K562 (cell line): ENCODE results near the gene ZNF865. TPM values are rescaled to one million over a fixed set of nuclear protein-coding genes. Genes with fewer than 3 reads are reported as not detected.

Experiments used
- COPS2 ChIP-seq: fragments of 450-650 bp; conservative IDR thresholded peaks from 2 replicates; pipeline ENCODE4 v1.6.1; 2016; ENCODE audit warnings: mild to moderate bottlenecking, moderate library complexity
- HDAC1 ChIP-seq, 2 experiments: fragments of 450-650 bp; IDR thresholded peaks; 2 replicates each; pipeline ENCODE4 v1.6.1; 2016 to 2017; ENCODE audit warnings: inconsistent platforms in 1 of 2, mild to moderate bottlenecking in 1 of 2, moderate library complexity in 1 of 2
- MYC ChIP-seq, 2 experiments: fragments of 250-450 bp in 1 of 2; sonication (Bioruptor Pico) in 1 of 2; IDR thresholded peaks; 2 replicates each; pipeline versions ENCODE4 v1.5.1 to v1.6.1; 2012 to 2021; ENCODE audit warnings: low read depth in 2 of 2, borderline replicate concordance in 1 of 2, improper control_type of control experiment in 1 of 2, low read length in 1 of 2, mild to moderate bottlenecking in 1 of 2, moderate library complexity in 1 of 2
- PRDM10 ChIP-seq: fragments of 450-650 bp; IDR thresholded peaks from 2 replicates; pipeline ENCODE4 v1.6.1; 2018; ENCODE audit not compliant: partially characterized antibody
- PREB ChIP-seq: sonication (generic); formaldehyde crosslinking; IDR thresholded peaks from 2 replicates; pipeline ENCODE4 v1.8.1; 2023; ENCODE audit warnings: mild to moderate bottlenecking, missing genetic modification reagents
- PRMT5 ChIP-seq: sonication (generic); formaldehyde crosslinking; IDR thresholded peaks from 2 replicates; pipeline ENCODE4 v1.5.0; 2020; ENCODE audit warnings: missing genetic modification reagents
- SRSF3 ChIP-seq: fragments of 200-400 bp; formaldehyde crosslinking; IDR thresholded peaks from 2 replicates; pipeline ENCODE4 v1.6.1; 2016; ENCODE audit warnings: mild to moderate bottlenecking, low read length, moderate library complexity; ENCODE audit not compliant: insufficient read depth
- STAT5B ChIP-seq: fragments of 250-450 bp; sonication (Bioruptor Pico); IDR thresholded peaks from 2 replicates; pipeline ENCODE4 v1.8.0; 2021; ENCODE audit warnings: mild to moderate bottlenecking, inconsistent platforms
- ZNF707 ChIP-seq: fragments of 250-450 bp; sonication (Bioruptor Pico); conservative IDR thresholded peaks from 2 replicates; pipeline ENCODE4 v1.8.0; 2022; ENCODE audit warnings: inconsistent platforms, mild to moderate bottlenecking, moderate library complexity
- polyA plus RNA-seq, 8 experiments: library from polyadenylated mRNA; depleted of rRNA in 4 of 8; stranded (reverse) in 5 of 8; unstranded in 3 of 8; fragments of >200 nt; fragmentation: Nextera tagmentation in 2 of 8; fragmentation: Illumina TruSeq in 1 of 8; extraction: Ambion mirVana in 2 of 8; extraction: Trizol in 1 of 8; gene quantifications; 2 replicates each; pipeline versions ENCODE4 v1.2.1 to v1.2.3, GENCODE V29; 2011 to 2014; ENCODE audit warnings: inconsistent platforms in 1 of 8, missing spikeins in 1 of 8
- total RNA-seq, 7 experiments: library from RNA; depleted of rRNA in 6 of 7; stranded (reverse); fragments of >200 nt in 6 of 7; fragmentation: Illumina TruSeq in 2 of 7; extraction: Trizol in 2 of 7; gene quantifications; 2 replicates each; pipeline versions ENCODE4 v1.2.1 to v1.2.3, GENCODE V29; 2011 to 2021; ENCODE audit warnings: low replicate concordance in 1 of 7
- TF ChIP-seq, protein P1 (sequence below): fragments of 250-450 bp; sonication (Bioruptor Pico); IDR thresholded peaks from 2 replicates; pipeline ENCODE4 v1.5.0; 2022; ENCODE audit warnings: mild to moderate bottlenecking
- TF ChIP-seq, protein P2 (sequence below): fragments of 250-450 bp; sonication (Bioruptor Pico); IDR thresholded peaks from 2 replicates; pipeline ENCODE4 v1.8.0; 2021; ENCODE audit warnings: moderate library complexity, mild to moderate bottlenecking, inconsistent platforms
- TF ChIP-seq, protein P3 (sequence below): fragments of 450-650 bp; IDR thresholded peaks from 2 replicates; pipeline ENCODE4 v1.6.1; 2016; ENCODE audit warnings: mild to moderate bottlenecking
- TF ChIP-seq, protein P4 (sequence below): IDR thresholded peaks from 3 replicates; pipeline ENCODE4 v1.6.1; 2011; ENCODE audit warnings: borderline replicate concordance, mild to moderate bottlenecking; ENCODE audit not compliant: insufficient read length, insufficient read depth

ZNF865 gene
- total and polyA plus RNA-seq, 9 of the 15 experiments (the other 6 are each of a cell fraction or from before 2014, with no cell fraction given), result 0.40 to 18.8 (median 1.6) TPM; not detected in 2

GRCh38 chr19:55653651-55654322, 48.3 kb downstream of the ZNF865 start (continued):
- TF ChIP-seq, protein P1, sequence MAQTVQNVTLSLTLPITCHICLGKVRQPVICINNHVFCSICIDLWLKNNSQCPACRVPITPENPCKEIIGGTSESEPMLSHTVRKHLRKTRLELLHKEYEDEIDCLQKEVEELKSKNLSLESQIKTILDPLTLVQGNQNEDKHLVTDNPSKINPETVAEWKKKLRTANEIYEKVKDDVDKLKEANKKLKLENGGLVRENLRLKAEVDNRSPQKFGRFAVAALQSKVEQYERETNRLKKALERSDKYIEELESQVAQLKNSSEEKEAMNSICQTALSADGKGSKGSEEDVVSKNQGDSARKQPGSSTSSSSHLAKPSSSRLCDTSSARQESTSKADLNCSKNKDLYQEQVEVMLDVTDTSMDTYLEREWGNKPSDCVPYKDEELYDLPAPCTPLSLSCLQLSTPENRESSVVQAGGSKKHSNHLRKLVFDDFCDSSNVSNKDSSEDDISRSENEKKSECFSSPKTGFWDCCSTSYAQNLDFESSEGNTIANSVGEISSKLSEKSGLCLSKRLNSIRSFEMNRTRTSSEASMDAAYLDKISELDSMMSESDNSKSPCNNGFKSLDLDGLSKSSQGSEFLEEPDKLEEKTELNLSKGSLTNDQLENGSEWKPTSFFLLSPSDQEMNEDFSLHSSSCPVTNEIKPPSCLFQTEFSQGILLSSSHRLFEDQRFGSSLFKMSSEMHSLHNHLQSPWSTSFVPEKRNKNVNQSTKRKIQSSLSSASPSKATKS (CRISPR knock-in tag), result no peak
- TF ChIP-seq, protein P2, sequence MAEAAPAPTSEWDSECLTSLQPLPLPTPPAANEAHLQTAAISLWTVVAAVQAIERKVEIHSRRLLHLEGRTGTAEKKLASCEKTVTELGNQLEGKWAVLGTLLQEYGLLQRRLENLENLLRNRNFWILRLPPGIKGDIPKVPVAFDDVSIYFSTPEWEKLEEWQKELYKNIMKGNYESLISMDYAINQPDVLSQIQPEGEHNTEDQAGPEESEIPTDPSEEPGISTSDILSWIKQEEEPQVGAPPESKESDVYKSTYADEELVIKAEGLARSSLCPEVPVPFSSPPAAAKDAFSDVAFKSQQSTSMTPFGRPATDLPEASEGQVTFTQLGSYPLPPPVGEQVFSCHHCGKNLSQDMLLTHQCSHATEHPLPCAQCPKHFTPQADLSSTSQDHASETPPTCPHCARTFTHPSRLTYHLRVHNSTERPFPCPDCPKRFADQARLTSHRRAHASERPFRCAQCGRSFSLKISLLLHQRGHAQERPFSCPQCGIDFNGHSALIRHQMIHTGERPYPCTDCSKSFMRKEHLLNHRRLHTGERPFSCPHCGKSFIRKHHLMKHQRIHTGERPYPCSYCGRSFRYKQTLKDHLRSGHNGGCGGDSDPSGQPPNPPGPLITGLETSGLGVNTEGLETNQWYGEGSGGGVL (CRISPR knock-in tag), result no peak
- TF ChIP-seq PREB (CRISPR knock-in tag) (no peak), PRDM10 (peak; percentile 85), COPS2 (no peak), SRSF3 (no peak), ZNF707 (CRISPR knock-in tag) (no peak), HDAC1 (IDR thresholded peaks at IDR 0.05) (peak in 1 of 2 experiments; percentile 68; a peak in 1 of 4 replicates), MYC (IDR thresholded peaks at IDR 0.05; ENCODE audit: low read depth, low read length) (peak; percentile 87), MYC (CRISPR knock-in tag; IDR thresholded peaks at IDR 0.05; ENCODE audit: borderline replicate concordance, low read depth) (peak; percentile 35; the same call in 1 of the 2 replicates), PRMT5 (CRISPR knock-in tag) (no peak), STAT5B (CRISPR knock-in tag) (no peak)
- TF ChIP-seq, protein P3, sequence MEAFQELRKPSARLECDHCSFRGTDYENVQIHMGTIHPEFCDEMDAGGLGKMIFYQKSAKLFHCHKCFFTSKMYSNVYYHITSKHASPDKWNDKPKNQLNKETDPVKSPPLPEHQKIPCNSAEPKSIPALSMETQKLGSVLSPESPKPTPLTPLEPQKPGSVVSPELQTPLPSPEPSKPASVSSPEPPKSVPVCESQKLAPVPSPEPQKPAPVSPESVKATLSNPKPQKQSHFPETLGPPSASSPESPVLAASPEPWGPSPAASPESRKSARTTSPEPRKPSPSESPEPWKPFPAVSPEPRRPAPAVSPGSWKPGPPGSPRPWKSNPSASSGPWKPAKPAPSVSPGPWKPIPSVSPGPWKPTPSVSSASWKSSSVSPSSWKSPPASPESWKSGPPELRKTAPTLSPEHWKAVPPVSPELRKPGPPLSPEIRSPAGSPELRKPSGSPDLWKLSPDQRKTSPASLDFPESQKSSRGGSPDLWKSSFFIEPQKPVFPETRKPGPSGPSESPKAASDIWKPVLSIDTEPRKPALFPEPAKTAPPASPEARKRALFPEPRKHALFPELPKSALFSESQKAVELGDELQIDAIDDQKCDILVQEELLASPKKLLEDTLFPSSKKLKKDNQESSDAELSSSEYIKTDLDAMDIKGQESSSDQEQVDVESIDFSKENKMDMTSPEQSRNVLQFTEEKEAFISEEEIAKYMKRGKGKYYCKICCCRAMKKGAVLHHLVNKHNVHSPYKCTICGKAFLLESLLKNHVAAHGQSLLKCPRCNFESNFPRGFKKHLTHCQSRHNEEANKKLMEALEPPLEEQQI, result no peak
- TF ChIP-seq, protein P4, sequence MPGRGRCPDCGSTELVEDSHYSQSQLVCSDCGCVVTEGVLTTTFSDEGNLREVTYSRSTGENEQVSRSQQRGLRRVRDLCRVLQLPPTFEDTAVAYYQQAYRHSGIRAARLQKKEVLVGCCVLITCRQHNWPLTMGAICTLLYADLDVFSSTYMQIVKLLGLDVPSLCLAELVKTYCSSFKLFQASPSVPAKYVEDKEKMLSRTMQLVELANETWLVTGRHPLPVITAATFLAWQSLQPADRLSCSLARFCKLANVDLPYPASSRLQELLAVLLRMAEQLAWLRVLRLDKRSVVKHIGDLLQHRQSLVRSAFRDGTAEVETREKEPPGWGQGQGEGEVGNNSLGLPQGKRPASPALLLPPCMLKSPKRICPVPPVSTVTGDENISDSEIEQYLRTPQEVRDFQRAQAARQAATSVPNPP, result no peak
